ENCODE data around the gene UQCC3.

GRCh38 chr11:62707277-62707861, 35.9 kb downstream of the UQCC3 start, which contains the start of the genes BSCL2 and GNG3:
- TF ChIP-seq, protein P1, sequence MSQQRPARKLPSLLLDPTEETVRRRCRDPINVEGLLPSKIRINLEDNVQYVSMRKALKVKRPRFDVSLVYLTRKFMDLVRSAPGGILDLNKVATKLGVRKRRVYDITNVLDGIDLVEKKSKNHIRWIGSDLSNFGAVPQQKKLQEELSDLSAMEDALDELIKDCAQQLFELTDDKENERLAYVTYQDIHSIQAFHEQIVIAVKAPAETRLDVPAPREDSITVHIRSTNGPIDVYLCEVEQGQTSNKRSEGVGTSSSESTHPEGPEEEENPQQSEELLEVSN (IDR thresholded peaks at IDR 0.05; ENCODE audit: borderline replicate concordance in 1 of 2, extremely low read depth in 1 of 2, insufficient read depth in 1 of 2, insufficient read length in 1 of 2, low read depth in 1 of 2, low read length in 1 of 2, poor library complexity in 1 of 2, severe bottlenecking in 1 of 2): no peak
- no peak for TF ChIP-seq SIN3B (IDR thresholded peaks at IDR 0.05; ENCODE audit: low read depth)
- TF ChIP-seq, protein P2, sequence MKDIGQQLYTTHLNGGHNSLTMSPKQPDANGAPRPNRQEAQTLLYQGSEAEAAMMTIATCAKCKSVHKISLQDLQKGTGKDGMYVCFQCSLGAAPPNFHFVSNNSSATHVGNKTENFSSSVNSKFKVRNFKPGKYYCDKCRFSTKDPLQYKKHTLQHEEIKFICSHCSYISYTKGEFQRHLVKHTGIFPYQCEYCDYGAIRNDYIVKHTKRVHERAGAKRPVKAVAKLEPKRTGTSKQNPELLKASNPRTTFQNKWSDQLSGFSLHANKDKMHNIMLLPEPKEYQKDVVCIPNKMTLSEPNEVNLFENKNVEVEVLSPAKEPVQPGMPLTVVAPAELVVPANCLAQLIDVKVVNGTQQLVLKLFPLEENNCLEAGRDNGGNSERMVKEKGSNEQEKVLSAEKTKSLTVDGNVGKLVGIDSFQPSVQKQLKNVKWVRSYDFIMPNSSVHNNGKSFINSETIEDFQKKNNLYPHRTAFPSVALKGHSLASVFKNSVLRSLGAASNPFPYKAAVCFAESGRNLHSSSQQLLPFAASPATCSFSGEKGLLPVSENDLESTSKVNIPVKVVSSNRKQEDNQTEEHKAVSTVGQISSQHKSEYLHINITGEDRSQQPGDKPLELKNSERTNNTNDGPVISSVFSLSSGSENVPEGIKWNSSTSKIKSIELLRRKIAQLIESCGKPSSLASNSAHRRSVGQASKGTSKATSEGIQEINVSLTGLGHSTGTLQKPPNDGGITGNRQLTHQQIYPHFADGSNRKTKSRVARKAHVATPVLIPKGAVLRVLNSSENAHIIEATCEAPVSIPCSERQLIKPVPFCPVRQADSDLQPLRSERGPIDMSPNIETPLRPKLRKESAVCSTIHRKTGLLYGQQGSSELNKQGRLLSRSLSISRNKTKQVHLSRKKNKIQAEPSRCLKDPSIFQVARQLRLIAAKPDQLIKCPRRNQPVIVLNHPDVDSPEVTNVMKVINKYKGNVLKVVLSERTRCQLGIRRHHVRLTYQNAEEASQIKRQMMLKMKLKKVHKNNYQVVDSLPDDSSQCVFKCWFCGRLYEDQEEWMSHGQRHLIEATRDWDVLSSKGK (CRISPR knock-in tag; IDR thresholded peaks at IDR 0.05): no peak
- 0 out of 2 replicates have a peak, but pooled peaks have one; percentile 12 for TF ChIP-seq CREM (IDR thresholded peaks at IDR 0.05; ENCODE audit: low read depth)
- TF ChIP-seq PKNOX1 (IDR thresholded peaks at IDR 0.05): no peak
